ENCODE measurements around the gene REX1BD.
"Not testable (repeated sequence)": the region's sequence is repeated elsewhere in the genome, so short reads cannot be mapped to it uniquely, and the experiment has no call there.

Gene REX1BD

GRCh38 chr19:18588611-18589379 is at the start of gene REX1BD:
TSS of gene REX1BD (plus strand) at chr19:18588798. CDS start at chr19:18588802, 4 bp downstream.
- DNase-seq = peak; percentile 53

- no peak for DNase-seq
Measured at GRCh38 chr19:18539372-18539771, 49.2 kb upstream of the REX1BD start.

- not testable (repeated sequence) for DNase-seq
Measured at GRCh38 chr19:18540200-18540599, 48.4 kb upstream of the REX1BD start.

- no peak for DNase-seq
Measured at GRCh38 chr19:18541258-18541991, 47.2 kb upstream of the REX1BD start.

GRCh38 chr19:18541992-18542940 is 46.3 kb upstream of the REX1BD start:
- DNase-seq = no peak

- peak; percentile 39 for DNase-seq
Measured at GRCh38 chr19:18542941-18543813, 45.4 kb upstream of the REX1BD start, which contains the start of gene FKBP8. TSS of gene FKBP8 (minus strand) at chr19:18543573. CDS start at chr19:18541970, 1,603 bp downstream.

- DNase-seq = peak; percentile 4
Measured at GRCh38 chr19:18543814-18544475, 44.7 kb upstream of the REX1BD start.

- DNase-seq = no peak
Measured at GRCh38 chr19:18551631-18552030, 37.0 kb upstream of the REX1BD start.

GRCh38 chr19:18557411-18558201 is 31.0 kb upstream of the REX1BD start, which contains the start of gene KXD1:
TSS of gene KXD1 (plus strand) at chr19:18557870. CDS start at chr19:18562057, 4,187 bp downstream.
- DNase-seq = peak; percentile 92

- DNase-seq = no peak
Measured at GRCh38 chr19:18558202-18558555, 30.4 kb upstream of the REX1BD start.

GRCh38 chr19:18558604-18559003 is 30.0 kb upstream of the REX1BD start:
- DNase-seq = no peak

GRCh38 chr19:18559685-18560084 is 28.9 kb upstream of the REX1BD start:
- no peak for DNase-seq

- DNase-seq = no peak
Measured at GRCh38 chr19:18562086-18562485, 26.5 kb upstream of the REX1BD start.

- no peak for DNase-seq
Measured at GRCh38 chr19:18566953-18567352, 21.6 kb upstream of the REX1BD start.

- DNase-seq = no peak
Measured at GRCh38 chr19:18568367-18568766, 20.2 kb upstream of the REX1BD start.

- peak; percentile 93 for DNase-seq
Measured at GRCh38 chr19:18571564-18572344, 16.8 kb upstream of the REX1BD start, which contains the start of gene UBA52. TSS of gene UBA52 (plus strand) at chr19:18571857. CDS start at chr19:18573301, 1,444 bp downstream.

GRCh38 chr19:18574691-18575291 is 13.8 kb upstream of the REX1BD start:
- no peak for DNase-seq

GRCh38 chr19:18576383-18576782 is 12.2 kb upstream of the REX1BD start:
- no peak for DNase-seq

GRCh38 chr19:18577365-18577914 is 11.2 kb upstream of the REX1BD start:
- no peak for DNase-seq

Measured in NCI-H2227 treated with DMSO at 0.1 percent for 48 hours (cell line).